ENCODE measurements around the gene CDC25B. TPM values are rescaled to one million over a fixed set of nuclear protein-coding genes. Genes with fewer than 3 reads are reported as not detected.

CDC25B gene
- total RNA-seq, 1 experiment from 2014 or later: 223 TPM

DNA sequence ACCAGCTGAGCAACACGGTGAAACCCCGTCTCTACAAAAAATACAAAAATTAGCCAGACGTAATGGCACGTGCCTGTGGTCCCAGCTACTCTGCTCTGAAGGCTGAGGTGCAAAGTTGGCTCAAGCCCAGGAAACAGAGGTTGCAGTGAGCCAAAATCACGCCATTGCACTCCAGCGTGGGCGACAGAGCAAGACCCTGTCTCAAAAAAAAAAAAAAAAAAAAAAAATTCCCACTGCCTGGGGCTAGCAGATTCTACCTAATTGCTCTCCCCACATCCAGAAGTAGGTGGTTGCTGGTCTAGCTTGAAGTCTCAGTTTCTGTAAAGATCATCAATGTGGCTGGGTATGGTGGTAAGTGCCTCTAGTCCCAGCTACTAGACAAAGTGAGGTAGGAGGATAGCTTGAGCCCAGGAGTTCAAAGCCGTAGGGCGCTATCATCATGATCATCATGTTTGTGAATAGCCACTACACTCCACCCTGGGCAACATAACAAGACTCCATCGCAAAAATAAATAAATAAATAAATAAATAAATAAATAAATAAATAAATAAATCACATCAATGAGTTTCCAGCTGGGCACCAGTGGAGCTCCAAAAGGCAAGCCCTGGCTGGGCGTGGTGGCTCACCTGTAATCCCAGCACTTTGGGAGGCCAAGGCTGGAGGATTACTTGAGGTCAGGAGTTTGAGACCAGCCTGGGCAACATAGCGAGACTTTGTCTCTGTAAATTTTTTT is 17.9 kb downstream of the CDC25B start:
- POLR2A ChIA-PET: interaction anchor here (0.7 to 3.3 kb wide), 4 partner anchors 10 to 26 kb away, joined by 3 to 14 read pairs (median 10); partner anchors contain the start of gene CDC25B
- CTCF ChIA-PET: interaction anchor here (1.0 to 1.6 kb wide), 3 partner anchors 29 to 138 kb away, joined by 3 to 6 read pairs (median 4); no protein-coding TSS in a partner anchor
- no peak for DNase-seq (ENCODE audit: low read depth, low spot score)
- no peak for ATAC-seq
- intact Hi-C loops (cut with micrococcal nuclease): no loop called here
- H2AFZ ChIP-seq (ENCODE audit: low read depth, low read length, poor library complexity, severe bottlenecking): no peak overlapping the region
- H3K4me1 ChIP-seq (ENCODE audit: control insufficient read depth in 1 of 2, insufficient read depth in 2 of 2, low read length in 2 of 2): peaks cover 54 to 79% of the 10 kb centered on the region in 2 experiments
- peak overlapping the region; percentile 76 for H3K9ac ChIP-seq (ENCODE audit: low read length)
- H3K9me3 ChIP-seq (ENCODE audit: control insufficient read depth in 1 of 2, insufficient read depth in 1 of 2, low read depth in 1 of 2, low read length in 2 of 2): no peaks in the 10 kb centered on the region
- peak overlapping the region; percentile 99 for H3K27ac ChIP-seq (ENCODE audit: low read depth, low read length)
- peak overlapping the region; percentile 49 for H3K4me2 ChIP-seq (ENCODE audit: low read length)
- peaks cover 7% of the 10 kb centered on the region for H3K79me2 ChIP-seq (ENCODE audit: insufficient read depth, low read length)
- no peak overlapping the region for H3K4me3 ChIP-seq (replicated peaks in 1 of 2; ENCODE audit: low read depth in 1 of 2, low read length in 2 of 2)
- no TSS peak for BruUV-seq (replicated peaks)
- no peaks in the 10 kb centered on the region for H3K27me3 ChIP-seq (ENCODE audit: insufficient read depth, low read length)
- H3K36me3 ChIP-seq (ENCODE audit: control insufficient read depth in 1 of 2, insufficient read depth in 2 of 2, low read length in 2 of 2): no peaks in the 10 kb centered on the region
- TF ChIP-seq CTCF (IDR thresholded peaks at IDR 0.05 in 2 of 3, conservative IDR thresholded peaks at IDR 0.05 in 1 of 3; ENCODE audit: borderline replicate concordance in 1 of 3, insufficient read depth in 1 of 3, low read depth in 2 of 3, low read length in 2 of 3): no peak
- no peak for TF ChIP-seq EZH2 (IDR thresholded peaks at IDR 0.05)
- TF ChIP-seq, protein P1, sequence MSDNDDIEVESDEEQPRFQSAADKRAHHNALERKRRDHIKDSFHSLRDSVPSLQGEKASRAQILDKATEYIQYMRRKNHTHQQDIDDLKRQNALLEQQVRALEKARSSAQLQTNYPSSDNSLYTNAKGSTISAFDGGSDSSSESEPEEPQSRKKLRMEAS (IDR thresholded peaks at IDR 0.05): no peak
- no peak for TF ChIP-seq RAD21 (IDR thresholded peaks at IDR 0.05; ENCODE audit: low read depth)
- TF ChIP-seq, protein P2, sequence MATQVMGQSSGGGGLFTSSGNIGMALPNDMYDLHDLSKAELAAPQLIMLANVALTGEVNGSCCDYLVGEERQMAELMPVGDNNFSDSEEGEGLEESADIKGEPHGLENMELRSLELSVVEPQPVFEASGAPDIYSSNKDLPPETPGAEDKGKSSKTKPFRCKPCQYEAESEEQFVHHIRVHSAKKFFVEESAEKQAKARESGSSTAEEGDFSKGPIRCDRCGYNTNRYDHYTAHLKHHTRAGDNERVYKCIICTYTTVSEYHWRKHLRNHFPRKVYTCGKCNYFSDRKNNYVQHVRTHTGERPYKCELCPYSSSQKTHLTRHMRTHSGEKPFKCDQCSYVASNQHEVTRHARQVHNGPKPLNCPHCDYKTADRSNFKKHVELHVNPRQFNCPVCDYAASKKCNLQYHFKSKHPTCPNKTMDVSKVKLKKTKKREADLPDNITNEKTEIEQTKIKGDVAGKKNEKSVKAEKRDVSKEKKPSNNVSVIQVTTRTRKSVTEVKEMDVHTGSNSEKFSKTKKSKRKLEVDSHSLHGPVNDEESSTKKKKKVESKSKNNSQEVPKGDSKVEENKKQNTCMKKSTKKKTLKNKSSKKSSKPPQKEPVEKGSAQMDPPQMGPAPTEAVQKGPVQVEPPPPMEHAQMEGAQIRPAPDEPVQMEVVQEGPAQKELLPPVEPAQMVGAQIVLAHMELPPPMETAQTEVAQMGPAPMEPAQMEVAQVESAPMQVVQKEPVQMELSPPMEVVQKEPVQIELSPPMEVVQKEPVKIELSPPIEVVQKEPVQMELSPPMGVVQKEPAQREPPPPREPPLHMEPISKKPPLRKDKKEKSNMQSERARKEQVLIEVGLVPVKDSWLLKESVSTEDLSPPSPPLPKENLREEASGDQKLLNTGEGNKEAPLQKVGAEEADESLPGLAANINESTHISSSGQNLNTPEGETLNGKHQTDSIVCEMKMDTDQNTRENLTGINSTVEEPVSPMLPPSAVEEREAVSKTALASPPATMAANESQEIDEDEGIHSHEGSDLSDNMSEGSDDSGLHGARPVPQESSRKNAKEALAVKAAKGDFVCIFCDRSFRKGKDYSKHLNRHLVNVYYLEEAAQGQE (IDR thresholded peaks at IDR 0.05; ENCODE audit: low read depth): no peak
- TF ChIP-seq POLR2A (IDR thresholded peaks at IDR 0.05; ENCODE audit: borderline replicate concordance, extremely low read depth, insufficient read depth, insufficient read length): no peak
- no peak for TF ChIP-seq POLR2AphosphoS5 (IDR thresholded peaks at IDR 0.05; ENCODE audit: low read depth, low read length)
- TF ChIP-seq TCF7L2 (IDR thresholded peaks at IDR 0.05; ENCODE audit: borderline replicate concordance, extremely low read depth, insufficient read depth, insufficient read length): no peak
- H3K9me2 ChIP-seq (ENCODE audit: insufficient read depth): no peaks in the 10 kb centered on the region
- H4K20me1 ChIP-seq (ENCODE audit: insufficient read depth): no peaks in the 10 kb centered on the region
- RAD21 ChIA-PET (ENCODE audit: low non-redundant PET in 1 of 2, low total read pairs in 2 of 2, uncharacterized antibody in 2 of 2, unreplicated experiment in 2 of 2): no interaction called here

Measured in HCT116 (cell line).